OCI-LY1 (cell line): Measurements from ENCODE around the gene LAMA3.

Experiments used
- H2AFZ ChIP-seq: fragments of 200-600 bp; sonication (generic), shearing (Covaris generic); 2 replicates; pipeline ENCODE4 v1.6.0; 2014; ENCODE audit warnings: antibody characterized with exemption, mild to moderate bottlenecking, low read length
- H3F3A ChIP-seq: fragments of 200-600 bp; sonication (generic), shearing (Covaris generic); 2 replicates; pipeline ENCODE4 v1.6.0; 2014; ENCODE audit warnings: mild to moderate bottlenecking, antibody characterized with exemption, low read length, moderate library complexity; ENCODE audit not compliant: insufficient read depth
- H3K27ac ChIP-seq: fragments of 200-600 bp; sonication (generic); 2 replicates; pipeline ENCODE4 v1.5.1; 2014; ENCODE audit warnings: low read length, mixed run types, mild to moderate bottlenecking, low read depth; ENCODE audit not compliant: poor library complexity, severe bottlenecking
- H3K27me3 ChIP-seq: fragments of 200-600 bp; sonication (generic); 2 replicates; pipeline ENCODE4 v1.6.0; 2014; ENCODE audit warnings: antibody characterized with exemption, mild to moderate bottlenecking, low read length, moderate library complexity; ENCODE audit not compliant: insufficient read depth
- H3K36me3 ChIP-seq: fragments of 200-600 bp; sonication (generic); 2 replicates; pipeline ENCODE4 v1.6.1; 2014; ENCODE audit warnings: mild to moderate bottlenecking, antibody characterized with exemption, low read length, moderate library complexity, mixed read lengths; ENCODE audit not compliant: insufficient read depth
- H3K4me1 ChIP-seq: fragments of 200-600 bp; sonication (generic); 2 replicates; pipeline ENCODE4 v1.5.1; 2014; ENCODE audit warnings: mild to moderate bottlenecking, low read length, moderate library complexity; ENCODE audit not compliant: insufficient read depth, severe bottlenecking
- H3K4me2 ChIP-seq: fragments of 200-600 bp; sonication (generic), shearing (Covaris generic); 2 replicates; pipeline ENCODE4 v1.6.1; 2014; ENCODE audit warnings: low read length
- H3K4me3 ChIP-seq: fragments of 200-600 bp; sonication (generic); 2 replicates; pipeline ENCODE4 v1.5.1; 2014; ENCODE audit warnings: low read length, low read depth, mild to moderate bottlenecking, mixed read lengths; ENCODE audit not compliant: poor library complexity, severe bottlenecking
- H3K79me2 ChIP-seq: fragments of 200-600 bp; shearing (Covaris generic); 2 replicates; pipeline ENCODE4 v1.6.1; 2016; ENCODE audit warnings: mixed run types, low read length, mixed read lengths; ENCODE audit not compliant: insufficient read depth
- H3K9ac ChIP-seq: fragments of 200-600 bp; sonication (generic), shearing (Covaris generic); 2 replicates; pipeline ENCODE4 v1.6.1; 2014; ENCODE audit warnings: mild to moderate bottlenecking, low read length, mixed read lengths
- H3K9me2 ChIP-seq: fragments of 200-600 bp; sonication (generic), shearing (Covaris generic); 2 replicates; pipeline ENCODE4 v1.6.1; 2014; ENCODE audit warnings: low read depth, mild to moderate bottlenecking, low read length, mixed read lengths
- H3K9me3 ChIP-seq: fragments of 200-600 bp; shearing (Covaris generic); 2 replicates; pipeline ENCODE4 v1.6.1; 2014; ENCODE audit warnings: low read length, mixed read lengths
- H4K20me1 ChIP-seq: fragments of 200-600 bp; sonication (generic), shearing (Covaris generic); 2 replicates; pipeline ENCODE4 v1.6.0; 2016; ENCODE audit warnings: mild to moderate bottlenecking, low read length; ENCODE audit not compliant: insufficient read depth
- EZH2 ChIP-seq: fragments of 200-600 bp; sonication (generic), shearing (Covaris generic); IDR thresholded peaks from 2 replicates; pipeline ENCODE4 v1.8.0; 2017; ENCODE audit warnings: borderline replicate concordance, mixed run types, mild to moderate bottlenecking, antibody characterized with exemption, low read length, moderate library complexity, mixed read lengths
- TF ChIP-seq, protein P1 (sequence below): fragments of 200-600 bp; sonication (generic), shearing (Covaris generic); IDR thresholded peaks from 2 replicates; pipeline ENCODE4 v1.5.1; 2017; ENCODE audit warnings: mild to moderate bottlenecking, antibody characterized with exemption, low read length, moderate library complexity, mixed read lengths

Gene LAMA3

DNA sequence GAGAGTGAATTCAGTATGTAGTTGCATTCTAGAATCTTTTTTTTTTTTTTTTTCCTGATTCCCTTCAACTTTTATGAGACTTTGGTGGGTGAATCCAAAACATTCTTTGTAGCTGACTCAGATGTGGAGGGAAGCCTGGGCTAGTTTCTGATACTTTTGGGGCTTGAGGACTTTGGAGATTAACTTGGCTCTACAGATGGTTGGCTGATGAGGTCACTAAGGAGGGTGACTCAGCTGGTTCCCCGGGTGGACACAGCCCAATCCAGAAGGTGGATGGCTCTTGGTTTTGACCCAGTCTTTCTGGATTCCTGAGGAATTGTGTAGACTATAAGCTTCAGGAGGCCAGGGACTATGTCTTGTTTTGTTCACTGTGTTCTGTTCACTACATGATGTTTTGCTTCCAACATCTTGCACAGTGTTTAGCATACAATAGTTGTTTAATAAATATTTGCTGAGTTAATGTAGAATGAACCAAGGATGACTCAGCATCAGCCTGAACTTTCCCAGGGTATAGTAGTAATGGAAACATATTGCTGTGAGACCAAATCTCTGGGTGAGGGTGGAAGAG, 30.5 kb downstream of the LAMA3 start:
- no peaks in the 10 kb centered on the region for H3F3A ChIP-seq
- H3K9me3 ChIP-seq: no peaks in the 10 kb centered on the region
- H3K4me2 ChIP-seq: no peak overlapping the region
- no peak overlapping the region for H3K27ac ChIP-seq
- H2AFZ ChIP-seq: no peak overlapping the region
- no peaks in the 10 kb centered on the region for H3K36me3 ChIP-seq
- H3K79me2 ChIP-seq: no peaks in the 10 kb centered on the region
- no peaks in the 10 kb centered on the region for H3K4me1 ChIP-seq
- H3K4me3 ChIP-seq: no peak overlapping the region
- H3K9me2 ChIP-seq: no peaks in the 10 kb centered on the region
- no peak overlapping the region for H3K9ac ChIP-seq
- no peaks in the 10 kb centered on the region for H4K20me1 ChIP-seq
- H3K27me3 ChIP-seq: no peaks in the 10 kb centered on the region
- TF ChIP-seq, protein P1, sequence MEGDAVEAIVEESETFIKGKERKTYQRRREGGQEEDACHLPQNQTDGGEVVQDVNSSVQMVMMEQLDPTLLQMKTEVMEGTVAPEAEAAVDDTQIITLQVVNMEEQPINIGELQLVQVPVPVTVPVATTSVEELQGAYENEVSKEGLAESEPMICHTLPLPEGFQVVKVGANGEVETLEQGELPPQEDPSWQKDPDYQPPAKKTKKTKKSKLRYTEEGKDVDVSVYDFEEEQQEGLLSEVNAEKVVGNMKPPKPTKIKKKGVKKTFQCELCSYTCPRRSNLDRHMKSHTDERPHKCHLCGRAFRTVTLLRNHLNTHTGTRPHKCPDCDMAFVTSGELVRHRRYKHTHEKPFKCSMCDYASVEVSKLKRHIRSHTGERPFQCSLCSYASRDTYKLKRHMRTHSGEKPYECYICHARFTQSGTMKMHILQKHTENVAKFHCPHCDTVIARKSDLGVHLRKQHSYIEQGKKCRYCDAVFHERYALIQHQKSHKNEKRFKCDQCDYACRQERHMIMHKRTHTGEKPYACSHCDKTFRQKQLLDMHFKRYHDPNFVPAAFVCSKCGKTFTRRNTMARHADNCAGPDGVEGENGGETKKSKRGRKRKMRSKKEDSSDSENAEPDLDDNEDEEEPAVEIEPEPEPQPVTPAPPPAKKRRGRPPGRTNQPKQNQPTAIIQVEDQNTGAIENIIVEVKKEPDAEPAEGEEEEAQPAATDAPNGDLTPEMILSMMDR: no peak
- no peak for TF ChIP-seq EZH2

DNA sequence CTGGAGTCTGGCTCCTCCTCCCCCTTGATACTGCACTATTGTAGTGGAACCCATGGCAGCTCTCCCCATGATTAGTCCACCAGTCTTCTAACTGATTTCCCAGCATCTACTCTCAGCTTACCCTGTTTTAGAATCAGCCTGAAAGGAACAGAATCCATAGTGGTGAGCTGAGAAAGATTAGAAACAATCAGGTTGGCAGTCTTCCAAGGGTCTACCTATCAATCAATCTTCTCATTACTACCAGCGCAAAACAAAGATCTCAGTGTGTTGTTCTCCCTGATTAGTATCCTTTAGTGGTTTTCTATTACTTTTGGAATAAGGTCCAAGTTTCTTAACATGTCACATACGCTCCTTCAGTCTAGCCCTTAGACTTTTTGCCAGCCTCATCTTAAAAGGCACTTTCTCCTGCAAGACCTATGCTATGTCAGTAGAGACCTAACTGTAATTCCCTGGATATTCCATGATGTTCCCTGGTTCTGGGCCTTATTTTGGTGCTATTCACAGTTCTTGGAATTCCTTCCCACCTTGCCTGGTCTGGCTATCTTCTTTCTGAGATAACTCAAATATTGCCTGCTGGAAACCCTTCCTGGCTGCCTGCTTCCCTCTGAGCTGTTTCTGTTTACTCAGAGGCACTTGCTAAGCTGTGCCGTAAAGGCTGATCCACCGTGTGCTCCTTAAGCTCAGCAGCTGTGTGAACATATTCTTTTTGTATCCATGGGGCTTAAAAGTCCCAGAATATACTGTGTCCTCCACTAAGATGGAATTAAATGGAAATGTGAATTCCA, 32.6 kb downstream of the LAMA3 start:
- Histone ChIP-seq H3K4me2 (no peak overlapping the region), H3K9ac (no peak overlapping the region), H3K4me1 (no peaks in the 10 kb centered on the region), H3K36me3 (no peaks in the 10 kb centered on the region), H3K9me3 (no peaks in the 10 kb centered on the region), H3F3A (no peaks in the 10 kb centered on the region), H3K27ac (no peak overlapping the region), H3K9me2 (no peaks in the 10 kb centered on the region), H3K79me2 (no peaks in the 10 kb centered on the region), H3K4me3 (no peak overlapping the region), H3K27me3 (no peaks in the 10 kb centered on the region), H2AFZ (no peak overlapping the region), H4K20me1 (no peaks in the 10 kb centered on the region)
- TF ChIP-seq, protein P1: no peak
- TF ChIP-seq EZH2: no peak

DNA sequence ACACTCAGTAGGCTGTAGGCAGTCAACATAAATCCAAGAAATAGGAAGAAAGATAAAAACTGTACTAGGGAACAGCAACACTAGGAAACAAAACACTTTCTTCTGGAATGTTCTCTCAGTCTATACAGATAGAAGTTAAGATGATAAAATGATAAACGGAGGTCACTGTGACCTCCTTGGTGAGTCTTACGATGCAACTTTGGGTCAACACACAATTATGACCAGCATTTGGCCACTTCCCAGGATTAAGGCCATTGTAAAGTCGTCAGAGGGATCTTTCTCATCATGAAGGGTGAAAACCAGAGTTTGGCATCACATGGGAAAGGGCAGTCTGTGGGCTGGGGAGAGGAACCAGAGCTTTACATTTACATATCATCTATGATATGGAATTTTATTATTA, 33.4 kb downstream of the LAMA3 start:
- no peak overlapping the region for H3K4me2 ChIP-seq
- H3K27ac ChIP-seq: no peak overlapping the region
- H3F3A ChIP-seq: no peaks in the 10 kb centered on the region
- H3K4me3 ChIP-seq: no peak overlapping the region
- no peaks in the 10 kb centered on the region for H3K9me2 ChIP-seq
- no peaks in the 10 kb centered on the region for H3K36me3 ChIP-seq
- H2AFZ ChIP-seq: no peak overlapping the region
- H4K20me1 ChIP-seq: no peaks in the 10 kb centered on the region
- no peaks in the 10 kb centered on the region for H3K4me1 ChIP-seq
- TF ChIP-seq EZH2: no peak
- TF ChIP-seq, protein P1: no peak
- H3K9me3 ChIP-seq: no peaks in the 10 kb centered on the region
- H3K27me3 ChIP-seq: no peaks in the 10 kb centered on the region
- H3K79me2 ChIP-seq: no peaks in the 10 kb centered on the region
- H3K9ac ChIP-seq: no peak overlapping the region
